Activated naive CD4-positive, alpha-beta T cell treated with anti-CD3 and anti-CD28 coated beads, Interleukin-2, amount 50 U/mL, for 72 hours (primary cell): ENCODE results near the gene HSPA5. TPM values are rescaled to one million over a fixed set of nuclear protein-coding genes. Genes with fewer than 3 reads are reported as not detected.
"Not testable (repeated sequence)": the region's sequence is repeated elsewhere in the genome, so short reads cannot be mapped to it uniquely, and the experiment has no call there.

Source experiments
- ATAC-seq, 2 donors: fragments of 150-1000 bp; cut with Tn5 transposase; 2 replicates each; pipeline ENCODE4 v1.10.0; 2021; ENCODE audit warnings: mild to moderate bottlenecking in 2 of 2, moderate library complexity in 2 of 2
- DNase-seq, 2 donors: peaks; one replicate each; pipeline ENCODE4 v3.0.0; 2021 to 2022; ENCODE audit warnings: low spot score in 2 of 2
- H3K27ac Mint-ChIP-seq, 2 donors: one replicate each; pipeline ENCODE4 v1.8.0; 2022; ENCODE audit warnings: mild to moderate bottlenecking in 2 of 2, mixed read lengths in 2 of 2
- H3K36me3 Mint-ChIP-seq, 2 donors: one replicate each; pipeline ENCODE4 v1.8.0; 2022; ENCODE audit warnings: mixed read lengths in 2 of 2
- H3K9me3 Mint-ChIP-seq, 2 donors: one replicate each; pipeline ENCODE4 v1.8.0; 2022; ENCODE audit warnings: mixed read lengths in 2 of 2
- total RNA-seq, 2 donors: library from RNA; stranded (reverse); gene quantifications; one replicate each; pipeline ENCODE4 v1.2.3, GENCODE V29; 2022

HSPA5 gene
- total RNA-seq, 2 donors from 2014 or later: 120 to 133 TPM

GRCh38 chr9:125227761-125228160, 13.4 kb downstream of the HSPA5 start:
- Mint-ChIP-seq H3K9me3 (no peaks in the 10 kb centered on the region), H3K27ac (no peak overlapping the region), H3K36me3 (no peaks in the 10 kb centered on the region)
- DNase-seq (no peak), ATAC-seq (peak in 1 of 2 donors; percentile 4)

DNA sequence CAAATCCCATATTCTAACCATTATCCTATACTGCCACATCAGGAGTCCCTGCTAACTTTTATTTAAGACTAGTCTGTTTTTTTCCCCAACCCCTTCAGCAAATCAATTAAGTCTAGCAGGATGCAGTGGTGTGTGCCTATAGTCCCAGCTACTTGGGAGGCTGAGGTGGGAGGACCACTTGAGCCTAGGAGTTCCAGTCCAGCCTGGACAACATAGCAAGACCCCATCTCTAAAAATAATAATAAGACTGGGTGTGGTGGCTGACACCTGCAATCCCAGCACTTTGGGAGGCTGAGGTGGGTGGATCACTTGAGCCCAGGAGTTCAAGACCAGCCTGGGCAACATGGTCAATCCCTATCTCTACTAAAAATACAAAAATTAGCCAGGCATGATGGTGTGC, 16.3 kb downstream of the HSPA5 start:
- H3K36me3 Mint-ChIP-seq, DNase-seq, H3K9me3 Mint-ChIP-seq, H3K27ac Mint-ChIP-seq, ATAC-seq: not testable (repeated sequence)

- H3K9me3 Mint-ChIP-seq: no peaks in the 10 kb centered on the region
- ATAC-seq: no peak
- DNase-seq: no peak
- H3K36me3 Mint-ChIP-seq: peaks cover 0 to 10% of the 10 kb centered on the region in 2 donors
- no peak overlapping the region for H3K27ac Mint-ChIP-seq
Observed at GRCh38 chr9:125218621-125219020, 22.5 kb downstream of the HSPA5 start.

GRCh38 chr9:125214186-125214585, 27.0 kb downstream of the HSPA5 start:
- no peak for ATAC-seq
- H3K27ac Mint-ChIP-seq: no peak overlapping the region
- DNase-seq: no peak
- H3K9me3 Mint-ChIP-seq: no peaks in the 10 kb centered on the region
- H3K36me3 Mint-ChIP-seq: peaks cover 0 to 12% of the 10 kb centered on the region in 2 donors

- ATAC-seq (no peak), DNase-seq (no peak)
- Mint-ChIP-seq H3K36me3 (peaks cover 13 to 19% of the 10 kb centered on the region in 2 donors), H3K27ac (peak overlapping the region; percentile 2 to 40), H3K9me3 (no peaks in the 10 kb centered on the region)
Observed at GRCh38 chr9:125204477-125204876, 36.7 kb downstream of the HSPA5 start.

DNA sequence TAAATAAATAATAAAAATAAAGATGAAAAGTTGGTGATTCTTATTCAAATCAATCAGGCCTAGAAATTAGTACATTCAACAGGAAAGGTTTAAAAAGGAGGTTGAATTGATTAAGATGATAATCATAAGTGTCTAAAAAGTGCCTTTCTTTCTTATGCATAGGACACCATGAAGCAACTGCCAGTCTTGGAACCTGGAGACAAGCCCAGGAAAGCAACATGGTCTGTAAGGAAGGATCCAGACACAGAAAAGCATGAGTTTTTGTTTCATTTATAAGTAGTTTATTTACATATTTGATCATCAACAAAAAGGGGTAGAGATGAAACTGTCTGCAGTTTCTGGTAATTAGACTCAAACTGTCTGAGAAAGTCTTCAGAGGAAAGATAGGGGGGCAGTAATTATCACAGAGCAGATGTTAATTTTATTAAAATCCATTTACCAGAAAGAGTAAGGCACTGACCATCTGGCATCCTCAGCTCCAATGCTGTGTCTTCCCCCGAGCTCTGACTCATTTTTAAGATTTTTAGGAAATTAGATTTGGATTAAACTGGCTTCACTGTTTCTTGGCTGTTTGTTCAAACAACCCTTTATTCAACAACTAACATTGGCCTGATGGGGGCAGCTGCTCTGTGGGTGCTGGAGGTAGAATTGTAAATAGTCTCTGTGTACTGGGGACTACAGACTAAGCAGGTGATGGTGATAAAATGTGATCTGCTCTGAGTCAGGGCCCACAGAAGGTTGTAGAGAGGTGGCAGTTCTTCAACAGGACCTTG, 38.1 kb downstream of the HSPA5 start:
- H3K27ac Mint-ChIP-seq: no peak overlapping the region
- no peak for ATAC-seq
- no peak for DNase-seq
- H3K9me3 Mint-ChIP-seq: no peaks in the 10 kb centered on the region
- H3K36me3 Mint-ChIP-seq: peaks cover 13 to 18% of the 10 kb centered on the region in 2 donors

- Mint-ChIP-seq H3K9me3 (no peaks in the 10 kb centered on the region), H3K27ac (peak within 1 kb of the TSS; percentile 88 to 90), H3K36me3 (peaks cover 7 to 18% of the 10 kb centered on the region in 2 donors)
- DNase-seq (peak; percentile 92 to 98), ATAC-seq (peak; percentile 98 to 99)
Observed at GRCh38 chr9:125200216-125201047, 40.7 kb downstream of the HSPA5 start, which contains the start of gene RABEPK. Gene RABEPK (plus strand): TSS chr9:125200542. CDS start chr9:125203014, 2,472 bp downstream.

DNA sequence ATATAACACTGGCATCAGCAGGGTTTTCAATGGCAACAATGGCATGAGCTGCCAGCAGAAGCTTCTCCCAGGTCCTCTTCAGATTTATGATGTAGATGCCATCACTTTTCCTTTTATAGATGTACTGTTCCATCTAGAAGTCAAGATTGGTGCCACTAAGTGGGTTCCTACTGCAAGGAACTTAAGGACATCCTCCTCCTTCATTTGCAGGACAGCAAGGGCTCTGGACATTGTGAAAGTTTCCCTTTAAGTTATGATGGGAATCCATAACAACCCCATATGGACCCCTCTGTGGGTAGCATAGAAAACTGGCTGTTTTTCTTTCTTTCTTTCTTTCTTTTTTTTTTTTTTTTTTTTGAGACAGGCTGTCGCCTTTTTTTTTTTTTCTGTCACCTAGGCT, 45.6 kb downstream of the HSPA5 start:
- not testable (repeated sequence) for DNase-seq, H3K9me3 Mint-ChIP-seq, ATAC-seq, H3K36me3 Mint-ChIP-seq
- H3K27ac Mint-ChIP-seq: peak overlapping the region in 1 of 2 donors; percentile 92

- not testable (repeated sequence) for DNase-seq, H3K36me3 Mint-ChIP-seq, ATAC-seq, H3K9me3 Mint-ChIP-seq
- H3K27ac Mint-ChIP-seq: peak overlapping the region in 1 of 2 donors; percentile 92
Observed at GRCh38 chr9:125194466-125194865, 46.7 kb downstream of the HSPA5 start.

GRCh38 chr9:125190361-125190801, 50.8 kb downstream of the HSPA5 start:
- H3K27ac Mint-ChIP-seq: peak overlapping the region; percentile 97
- H3K9me3 Mint-ChIP-seq: no peaks in the 10 kb centered on the region
- ATAC-seq (peak; percentile 5 to 21), DNase-seq (peak in 1 of 2 donors; percentile 22)
- H3K36me3 Mint-ChIP-seq: peaks cover 0 to 9% of the 10 kb centered on the region in 2 donors

GRCh38 chr9:125189361-125190289, 51.5 kb downstream of the HSPA5 start, which contains the start of gene PPP6C:
Gene PPP6C (minus strand): TSS chr9:125189803. CDS start chr9:125189718, 85 bp downstream.
- H3K36me3 Mint-ChIP-seq: peaks cover 0 to 9% of the 10 kb centered on the region in 2 donors
- H3K27ac Mint-ChIP-seq: peak within 1 kb of the TSS; percentile 97
- peak; percentile 91 to 96 for DNase-seq
- H3K9me3 Mint-ChIP-seq: no peaks in the 10 kb centered on the region
- ATAC-seq: peak; percentile 93 to 97

DNA sequence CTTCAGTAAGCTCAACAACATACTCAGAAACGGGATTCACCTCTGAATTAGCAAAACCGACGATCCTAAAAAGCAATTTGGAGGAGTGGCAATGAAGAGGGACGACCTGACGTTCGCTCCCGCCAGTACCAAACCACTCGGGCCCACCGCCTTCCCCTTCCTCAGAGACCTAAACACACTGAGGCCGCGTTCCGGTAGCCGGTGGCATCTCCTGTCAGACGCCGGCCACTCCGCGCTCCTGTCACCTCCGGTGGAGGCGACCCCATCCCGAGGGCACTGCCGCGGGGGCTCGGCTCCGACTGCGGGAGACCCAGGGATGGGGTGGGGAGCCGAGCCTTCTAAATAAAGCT, 52.2 kb downstream of the HSPA5 start:
- Mint-ChIP-seq H3K27ac (peak overlapping the region; percentile 79 to 97), H3K9me3 (no peaks in the 10 kb centered on the region), H3K36me3 (peaks cover 0 to 9% of the 10 kb centered on the region in 2 donors)
- DNase-seq (peak in 1 of 2 donors; percentile 42), ATAC-seq (peak; percentile 0 to 22)

Other genes with a start within 250 kb of the HSPA5 start
- gene SCAI, start 97.8 kb downstream of the HSPA5 start, total RNA-seq: 10 to 100 TPM; 17.9 to 18.0 TPM
- 10 to 100 TPM; 36.6 to 41.7 TPM for gene PPP6C, start 51.5 kb downstream of the HSPA5 start, total RNA-seq
- 10 to 100 TPM; 22.9 to 31.9 TPM for gene RABEPK, start 40.8 kb downstream of the HSPA5 start, total RNA-seq
- gene GAPVD1, start 20.5 kb upstream of the HSPA5 start, total RNA-seq: 10 to 100 TPM; 44.1 to 67.7 TPM